Hematopoietic multipotent progenitor cell treated with erythropoietin and hydrocortisone succinate and interleukin-3 and kit ligand, for 4 days (in vitro differentiated cells): Measurements from ENCODE around the gene THTPA.
"Not testable (repeated sequence)": the region's sequence is repeated elsewhere in the genome, so short reads cannot be mapped to it uniquely, and the experiment has no call there.

Experiments
- DNase-seq: peaks from one replicate; pipeline ENCODE4 v3.0.0-alpha.2; 2015

Gene THTPA

DNA sequence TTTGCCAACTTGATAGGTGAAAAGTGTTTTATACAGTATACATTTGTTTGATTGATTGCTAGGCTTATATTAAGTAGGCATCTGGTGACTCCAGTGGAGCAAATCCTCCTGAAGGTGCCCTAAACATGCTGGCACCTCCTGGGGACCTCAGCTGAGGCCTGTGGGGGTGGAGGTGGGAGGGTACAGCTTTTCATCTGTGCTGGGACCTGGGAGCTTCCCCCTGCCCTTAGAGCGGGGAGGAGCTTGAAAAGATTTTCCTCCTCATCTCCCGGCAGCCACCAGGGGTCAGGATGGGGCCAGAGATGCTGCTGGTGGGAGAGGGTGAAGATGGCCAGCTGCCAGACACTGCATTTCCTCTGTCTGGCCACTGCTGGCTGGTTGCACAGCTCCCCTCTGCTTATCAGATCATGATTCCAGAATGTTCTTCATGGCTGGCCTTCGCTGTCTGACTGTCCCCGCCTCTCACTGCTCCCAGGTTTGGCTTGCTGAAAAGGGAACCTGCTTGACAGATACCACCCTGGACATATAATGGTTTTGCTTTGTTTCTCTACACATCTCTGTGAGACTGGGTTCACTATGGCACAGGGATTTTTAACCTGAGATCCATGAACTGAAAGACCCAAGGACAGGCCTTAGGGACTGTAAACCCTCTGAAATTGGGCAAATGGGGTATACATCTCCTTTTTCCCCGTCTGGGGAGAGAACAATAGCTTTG is 33.0 kb downstream of the THTPA start:
- DNase-seq = peak; percentile 95

DNA sequence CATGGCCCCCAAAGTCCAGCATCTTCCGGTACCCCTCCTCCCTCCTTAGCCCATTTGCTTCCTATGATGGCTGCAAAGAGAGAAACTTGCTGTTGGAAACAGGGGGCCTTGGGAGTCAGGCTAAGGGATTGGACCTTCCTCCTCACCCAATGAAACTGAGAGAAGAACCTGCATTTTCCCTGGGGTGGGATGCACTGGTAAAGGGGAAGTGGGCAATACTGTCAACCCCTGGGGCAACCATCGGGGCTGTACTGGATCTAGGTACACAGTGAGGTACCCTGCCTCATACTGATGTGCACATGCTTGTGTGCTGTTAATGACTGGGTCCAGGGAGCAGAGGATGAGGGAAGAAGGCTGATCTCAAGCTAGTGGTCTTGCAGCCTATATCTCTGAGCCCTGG is 33.5 kb downstream of the THTPA start:
- no peak for DNase-seq

DNA sequence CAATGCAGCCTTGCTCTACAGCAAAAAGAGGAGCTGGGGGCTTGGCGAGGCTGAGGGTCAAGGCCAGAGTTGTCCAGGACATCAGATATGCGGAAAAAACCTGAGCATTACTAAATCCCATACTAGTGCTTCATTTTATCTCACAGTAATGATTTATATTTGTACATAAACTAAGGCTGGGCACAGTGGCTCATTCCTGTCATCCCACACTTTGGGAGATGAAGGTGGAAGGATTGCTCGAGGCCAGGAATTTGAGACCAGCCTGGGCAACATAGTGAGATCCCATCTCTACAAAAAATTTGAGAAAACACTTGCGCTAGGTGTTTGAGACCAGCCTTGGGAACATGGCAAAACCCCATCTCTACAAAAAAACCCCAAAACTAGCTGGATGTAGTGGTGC is 34.1 kb downstream of the THTPA start:
- DNase-seq = no peak

DNA sequence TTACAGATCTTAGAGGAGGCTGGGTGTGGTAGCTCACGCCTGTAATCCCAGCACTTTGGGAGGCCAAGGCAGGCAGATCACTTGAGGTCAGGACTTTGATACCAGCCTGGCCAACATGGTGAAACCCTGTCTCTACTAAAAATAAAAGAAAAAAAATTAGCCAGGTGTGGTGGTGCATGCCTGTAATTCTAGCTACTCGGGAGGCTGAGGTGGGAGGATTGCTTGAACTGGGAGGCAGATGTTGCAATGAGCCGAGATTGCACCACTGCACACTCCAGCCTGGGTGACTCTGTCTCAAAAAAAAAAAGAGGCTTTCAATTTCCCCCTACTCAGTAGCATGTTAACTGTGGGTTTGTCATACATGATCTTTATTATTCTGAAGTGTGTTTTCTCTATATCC is 38.1 kb downstream of the THTPA start:
- not testable (repeated sequence) for DNase-seq

DNA sequence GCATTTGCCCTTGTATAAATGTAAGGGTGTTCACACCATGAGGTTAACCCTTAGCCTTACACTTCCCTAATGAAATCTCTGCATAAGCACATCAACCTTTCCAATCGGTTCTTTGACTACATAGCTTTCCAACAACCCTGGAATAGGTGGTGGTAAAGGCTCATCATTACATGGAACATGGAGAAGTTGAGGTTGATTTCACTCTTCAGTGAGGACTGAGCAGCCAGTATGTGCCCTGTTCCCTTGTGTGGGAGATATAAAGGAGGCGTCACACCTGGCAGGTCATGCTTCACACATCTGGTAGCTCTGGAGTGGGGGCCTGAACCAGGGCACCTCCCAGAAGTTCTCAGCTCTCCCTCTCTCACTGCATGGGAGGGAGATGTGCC is 44.2 kb downstream of the THTPA start:
- no peak for DNase-seq

DNA sequence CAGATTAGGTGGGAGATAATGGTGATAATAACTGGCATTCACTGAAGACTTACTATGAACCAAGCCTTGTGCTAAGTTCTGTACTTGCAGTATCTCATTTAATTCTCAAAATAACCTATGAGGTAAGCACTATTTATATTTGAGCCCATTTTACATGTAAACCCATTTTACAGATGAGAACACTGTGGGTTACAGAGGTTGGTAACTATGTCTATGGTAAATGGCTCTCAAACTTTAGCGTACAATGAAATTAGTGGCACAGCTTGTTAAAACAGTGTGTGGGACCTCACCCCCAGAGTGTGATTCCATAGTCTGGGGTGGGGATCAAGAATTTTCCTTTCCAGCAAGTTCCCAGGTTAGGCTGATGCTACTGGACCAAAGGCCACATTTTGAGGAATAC is 44.7 kb downstream of the THTPA start:
- DNase-seq = no peak

DNA sequence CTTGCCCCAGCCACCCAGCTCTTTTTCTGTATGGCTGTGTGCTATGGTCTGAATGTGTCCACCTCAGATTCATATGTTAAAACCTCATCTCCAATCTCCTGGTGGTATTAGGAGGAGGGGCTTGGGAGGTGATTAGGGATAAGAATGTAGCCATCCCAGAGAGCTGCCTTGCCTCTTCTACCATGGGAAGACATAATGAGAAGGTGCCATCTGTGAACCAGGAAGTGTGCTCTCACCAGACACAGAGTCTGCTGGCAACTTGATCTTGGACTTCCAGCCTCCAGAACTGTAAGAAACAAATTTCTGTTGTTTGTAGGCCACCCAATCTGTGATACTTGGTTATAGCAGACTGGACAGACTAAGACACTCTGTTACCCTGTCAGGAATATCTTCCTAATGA is 45.4 kb downstream of the THTPA start:
- DNase-seq = no peak

DNA sequence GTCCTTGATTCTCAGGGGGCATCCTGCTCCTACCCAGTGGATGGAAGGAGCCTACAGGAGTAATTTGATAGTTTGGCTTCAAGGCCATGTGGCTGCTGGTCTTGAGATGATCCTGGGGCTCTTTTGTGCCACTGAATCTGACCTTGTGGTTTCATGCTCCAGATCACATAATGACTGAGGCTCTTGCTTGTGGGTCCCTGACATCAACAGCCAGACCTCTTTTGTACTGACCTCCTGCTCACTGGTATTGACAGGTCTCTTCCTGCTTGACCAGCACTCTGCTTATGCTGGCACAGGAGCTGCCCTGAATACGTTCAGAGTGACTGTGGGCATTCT is 45.7 kb downstream of the THTPA start:
- no peak for DNase-seq

DNA sequence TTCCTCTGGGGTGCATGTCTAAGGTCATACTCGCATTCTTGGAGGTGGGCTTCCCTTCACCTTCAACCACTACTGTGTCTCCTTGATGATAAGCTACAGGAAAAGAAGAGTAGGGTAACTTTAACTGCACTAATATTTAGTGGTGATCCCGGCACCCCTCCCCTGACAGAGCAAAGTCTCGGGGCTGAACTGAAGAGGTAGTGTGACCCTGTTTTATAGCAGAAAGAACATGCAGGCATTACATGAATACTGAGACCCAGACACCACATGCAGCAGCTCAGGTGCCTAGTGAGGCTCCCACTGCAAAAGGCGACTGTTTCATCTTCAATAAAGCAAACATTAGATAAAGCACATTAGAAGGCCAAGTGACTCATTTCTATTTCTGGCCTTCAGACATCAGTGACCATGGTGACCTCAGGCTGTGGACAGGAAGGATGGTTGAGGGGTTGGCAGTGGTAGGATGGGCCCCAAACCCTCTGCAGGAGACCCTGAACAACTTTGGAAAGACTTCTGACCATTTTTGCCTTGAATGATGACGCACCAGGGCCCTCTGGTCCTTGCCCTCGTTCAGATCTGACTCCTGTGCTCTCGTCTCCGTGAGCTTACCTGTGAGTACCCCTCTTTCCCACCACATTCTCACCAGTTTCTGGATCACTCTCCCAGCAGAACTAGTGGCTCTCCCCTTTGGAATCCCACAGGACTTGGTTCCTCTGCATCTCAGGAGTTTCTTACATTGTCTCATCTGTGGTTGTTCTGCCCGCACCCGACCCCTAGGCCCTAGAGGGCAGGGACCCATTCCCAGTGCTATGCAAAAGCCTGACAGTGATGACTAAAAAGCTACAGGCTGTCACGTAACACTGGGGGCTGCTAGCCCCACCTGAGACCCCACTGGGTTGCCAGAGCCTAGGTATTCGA is 46.4 kb downstream of the THTPA start:
- no peak for DNase-seq

DNA sequence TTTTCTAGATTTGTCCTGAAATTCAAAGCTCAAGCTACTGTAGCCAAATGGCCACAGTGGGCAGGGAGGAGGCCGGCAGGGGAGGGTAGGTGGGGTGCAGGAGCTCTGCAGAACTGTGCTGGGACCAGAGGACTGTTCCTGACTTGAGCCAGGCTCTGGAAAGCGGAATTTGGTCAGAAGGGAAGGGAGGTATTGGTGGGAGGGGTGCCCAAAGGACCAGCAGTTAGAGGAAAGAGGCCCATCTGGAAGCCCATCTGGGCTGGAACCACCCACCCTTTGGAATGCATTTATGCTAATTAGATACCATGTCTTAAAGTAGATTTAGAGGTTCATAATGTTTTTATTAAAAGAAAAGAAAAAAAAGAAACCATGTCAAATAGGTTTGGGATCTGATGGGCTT is 47.0 kb downstream of the THTPA start:
- DNase-seq = no peak

DNA sequence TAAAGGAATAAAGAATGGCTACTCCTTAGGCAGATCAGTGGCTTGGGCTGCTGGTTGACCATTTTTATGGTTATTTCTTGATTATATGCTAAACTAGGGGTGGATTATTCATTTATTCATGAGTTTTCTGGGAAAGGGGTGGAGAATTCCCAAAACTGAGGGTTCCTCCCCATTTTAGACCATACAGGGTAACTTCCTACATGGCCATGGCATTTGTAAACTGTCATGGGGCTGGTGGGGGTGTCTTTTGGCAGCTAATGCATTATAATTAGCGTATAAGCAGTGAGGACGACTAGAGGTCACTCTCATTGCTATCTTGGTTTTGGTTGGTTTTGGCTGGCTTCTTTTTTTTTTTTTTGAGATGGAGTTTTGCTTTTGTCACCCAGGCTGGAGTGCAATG is 48.1 kb downstream of the THTPA start:
- DNase-seq = no peak

DNA sequence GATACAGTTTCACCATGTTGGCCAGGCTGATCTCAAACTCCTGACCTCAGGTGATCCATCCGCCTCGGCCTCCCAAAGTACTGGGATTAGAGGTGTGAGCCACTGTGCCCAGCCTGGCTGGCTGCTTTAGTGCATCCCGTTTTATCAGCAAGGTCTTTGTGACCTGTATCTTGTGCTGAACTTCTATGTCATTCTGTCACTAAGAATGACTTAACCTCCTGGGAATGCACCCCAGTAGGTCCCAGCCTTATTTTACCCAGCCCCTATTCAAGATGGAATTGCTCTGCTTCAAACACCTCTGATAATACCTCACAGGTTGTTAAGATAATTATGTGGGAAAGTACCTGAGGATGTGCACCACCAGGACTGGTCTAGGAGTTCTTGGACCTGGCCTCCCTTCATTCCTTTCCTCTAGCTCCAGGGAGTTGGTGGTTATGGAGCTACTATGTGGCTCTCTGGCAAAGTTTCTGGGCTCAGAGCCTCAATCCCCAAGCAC is 48.7 kb downstream of the THTPA start:
- no peak for DNase-seq

DNA sequence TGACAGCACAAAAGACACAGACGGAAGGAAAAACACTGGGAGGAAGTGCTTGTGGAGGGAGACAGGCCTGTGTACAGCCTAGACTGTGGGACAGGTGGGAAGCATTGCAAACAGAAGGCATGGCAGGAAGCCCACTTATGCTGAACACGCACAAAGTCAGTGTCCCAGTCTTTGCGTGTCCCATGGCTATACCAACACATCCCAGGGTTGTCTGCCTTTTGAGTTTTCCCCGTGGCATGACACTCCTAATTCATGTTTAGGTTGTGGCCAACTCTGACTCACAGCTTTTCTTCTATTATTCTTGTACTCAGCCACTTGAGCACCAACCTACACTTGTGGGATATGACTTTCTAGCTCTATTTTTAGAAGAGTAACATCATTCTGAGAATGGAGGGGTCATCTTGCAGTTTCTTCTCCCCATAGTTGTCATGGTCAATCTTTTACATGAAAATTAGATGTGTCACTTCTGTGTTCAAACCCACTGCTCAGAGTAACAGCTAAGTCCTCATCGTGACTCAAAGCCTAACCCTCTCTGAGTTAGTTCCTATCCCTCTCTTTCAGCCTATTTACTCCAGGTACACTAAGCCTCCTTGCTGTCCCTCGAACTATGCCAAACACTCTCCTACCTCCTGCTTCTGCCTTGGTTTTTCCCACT is 50.0 kb downstream of the THTPA start:
- DNase-seq = no peak

DNA sequence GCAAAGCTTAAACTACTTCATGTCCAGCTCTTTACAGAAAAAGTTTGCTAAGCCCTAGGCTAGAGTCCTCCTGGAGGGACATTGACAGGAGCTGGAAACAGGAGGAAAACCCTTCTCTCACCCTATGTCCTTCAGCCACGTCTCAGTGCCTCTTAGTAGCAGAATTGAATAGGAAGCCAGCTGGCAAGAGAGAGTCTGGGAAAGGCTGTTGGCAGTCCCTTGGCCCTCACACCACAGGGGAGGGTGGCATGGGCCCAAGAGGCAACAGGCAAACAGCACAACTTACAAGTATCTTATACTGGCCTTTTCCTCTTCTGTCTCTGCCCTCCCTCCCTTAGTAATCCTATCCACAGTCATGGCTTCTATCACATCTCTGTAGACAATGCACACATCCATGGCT is 52.4 kb downstream of the THTPA start:
- DNase-seq = no peak

DNA sequence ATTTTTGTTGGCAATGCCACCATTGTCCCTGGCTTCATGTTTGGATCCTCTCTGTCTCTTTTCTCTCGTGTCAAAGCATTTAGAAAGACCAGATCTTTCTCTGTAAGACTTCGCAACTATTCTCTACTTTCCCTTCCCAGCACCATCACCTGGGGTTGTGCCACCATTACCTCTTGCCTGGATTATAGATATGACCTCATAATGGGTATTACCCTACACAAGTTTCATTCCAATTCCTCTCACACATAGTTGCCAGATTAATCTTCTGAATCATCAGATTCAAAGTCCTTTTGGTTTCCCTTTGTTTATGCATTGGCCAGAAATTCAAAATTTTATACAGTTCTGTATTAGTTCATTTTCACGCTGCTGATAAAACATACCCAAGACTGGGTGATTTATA is 52.9 kb downstream of the THTPA start:
- no peak for DNase-seq

DNA sequence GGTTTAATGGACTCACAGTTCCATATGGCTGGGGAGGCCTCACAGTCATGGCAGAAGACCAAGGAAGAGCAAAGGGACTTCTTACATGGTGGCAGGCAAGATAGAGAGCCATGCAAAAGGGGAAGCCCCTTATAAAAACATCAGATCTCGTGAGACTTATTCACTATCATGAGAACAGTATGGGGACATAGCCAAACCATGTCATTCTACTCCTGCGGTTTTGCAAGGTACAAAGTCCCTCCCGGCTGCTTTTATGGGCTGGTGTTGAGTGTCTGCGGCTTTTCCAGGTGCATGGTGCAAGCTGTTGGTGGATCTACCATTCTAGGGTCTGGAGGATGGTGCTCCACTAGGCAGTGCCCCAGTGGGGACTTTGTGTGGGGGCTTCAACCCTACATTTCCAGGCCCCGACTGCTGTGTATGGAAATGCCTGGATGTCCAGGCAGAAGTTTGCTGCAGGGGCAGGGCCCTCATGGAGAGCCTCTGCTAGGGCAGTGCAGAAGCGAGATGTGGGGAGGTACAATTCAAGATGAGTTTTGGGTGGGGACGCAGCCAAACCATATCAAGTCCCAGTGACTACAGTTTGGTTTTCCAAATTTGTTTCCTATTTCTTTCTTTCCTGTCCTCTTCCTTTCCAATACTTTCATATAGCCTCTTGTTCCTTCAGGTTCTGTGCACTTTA is 53.5 kb downstream of the THTPA start:
- DNase-seq = not testable (repeated sequence)
